IMR-90 (cell line): ENCODE data around the gene SDK1. TPM values are rescaled to one million over a fixed set of nuclear protein-coding genes. Genes with fewer than 3 reads are reported as not detected.

ENCODE experiments used
- ATAC-seq: fragments of 200-7000 bp; cut with Tn5 transposase; 2 replicates; pipeline ENCODE4 v1.9.1; 2020; ENCODE audit warnings: low read depth, mild to moderate bottlenecking, moderate library complexity
- BruUV-seq: library from RNA; stranded (reverse); fragments of 400-500 nt; replicated peaks from 2 replicates; lab custom pipeline; 2021; lab: Mats Ljungman, UMichigan
- CTCF ChIA-PET: fragments of 300-600 bp; formaldehyde crosslinking; extraction: SDS; loops from one replicate; lab custom pipeline; 2021; ENCODE audit warnings: antibody characterized with exemption; lab: Yijun Ruan, JAX
- POLR2A ChIA-PET: fragments of 300-600 bp; sonication (Branson Sonifier 250); formaldehyde crosslinking; loops from one replicate; lab custom pipeline; 2022; ENCODE audit warnings: antibody characterized with exemption; ENCODE audit not compliant: unreplicated experiment; lab: Charles Lee
- DNase-seq: peaks from one replicate; pipeline ENCODE4 v3.0.0; 2013
- H2AFZ ChIP-seq: replicated peaks from 2 replicates; pipeline ENCODE3; 2013; ENCODE audit warnings: low read length, mild to moderate bottlenecking; ENCODE audit not compliant: poor library complexity
- H2AK5ac ChIP-seq: 2 replicates; pipeline ENCODE4 v1.6.1; 2013; ENCODE audit warnings: low read depth, low read length, inconsistent platforms
- H2AK9ac ChIP-seq: replicated peaks from 2 replicates; pipeline ENCODE3; 2013; ENCODE audit warnings: mild to moderate bottlenecking, low read depth, low read length, moderate library complexity; ENCODE audit not compliant: poor library complexity
- H2BK120ac ChIP-seq: 2 replicates; pipeline ENCODE4 v1.6.1; 2013; ENCODE audit warnings: low read depth, low read length, inconsistent platforms
- H2BK15ac ChIP-seq: 3 replicates; pipeline ENCODE4 v1.6.1; 2013; ENCODE audit warnings: low read depth, low read length, inconsistent platforms
- H2BK20ac ChIP-seq: 2 replicates; pipeline ENCODE4 v1.6.1; 2013; ENCODE audit warnings: low read depth, mild to moderate bottlenecking, inconsistent platforms, low read length, moderate library complexity
- H2BK5ac ChIP-seq: 2 replicates; pipeline ENCODE4 v1.6.1; 2013; ENCODE audit warnings: mild to moderate bottlenecking, low read depth, low read length, inconsistent platforms; ENCODE audit not compliant: poor library complexity, severe bottlenecking
- H3K14ac ChIP-seq: replicated peaks from 2 replicates; pipeline ENCODE4 v1.6.1; 2013; ENCODE audit warnings: low read depth, low read length, inconsistent platforms
- H3K18ac ChIP-seq: 2 replicates; pipeline ENCODE4 v1.6.1; 2013; ENCODE audit warnings: low read depth, low read length, control low read depth
- H3K23ac ChIP-seq: 2 replicates; pipeline ENCODE4 v1.6.1; 2013; ENCODE audit warnings: low read depth, low read length, inconsistent platforms
- H3K27ac ChIP-seq: 2 replicates; pipeline ENCODE4 v1.5.1; 2013; ENCODE audit warnings: mild to moderate bottlenecking, control low read depth, low read length; ENCODE audit not compliant: insufficient read depth
- H3K27me3 ChIP-seq: 2 replicates; pipeline ENCODE4 v1.6.1; 2013; ENCODE audit warnings: low read length; ENCODE audit not compliant: control insufficient read depth, insufficient read depth
- H3K36me3 ChIP-seq: 2 replicates; pipeline ENCODE4 v1.6.1; 2013; ENCODE audit warnings: low read length, mixed read lengths; ENCODE audit not compliant: control insufficient read depth, insufficient read depth
- H3K4ac ChIP-seq: 2 replicates; pipeline ENCODE4 v1.6.1; 2013; ENCODE audit warnings: low read depth, low read length, inconsistent platforms
- H3K4me1 ChIP-seq: 2 replicates; pipeline ENCODE4 v1.6.1; 2013; ENCODE audit warnings: low read length, mixed read lengths; ENCODE audit not compliant: control insufficient read depth, insufficient read depth
- H3K4me2 ChIP-seq: 2 replicates; pipeline ENCODE4 v1.6.1; 2013; ENCODE audit warnings: low read depth, mild to moderate bottlenecking, control low read depth, low read length, moderate library complexity
- H3K4me3 ChIP-seq: 2 replicates; pipeline ENCODE4 v1.5.1; 2013; ENCODE audit warnings: low read depth, mild to moderate bottlenecking, control low read depth, low read length, moderate library complexity; ENCODE audit not compliant: insufficient read depth
- H3K56ac ChIP-seq: 2 replicates; pipeline ENCODE4 v1.6.1; 2013; ENCODE audit warnings: low read length, inconsistent platforms; ENCODE audit not compliant: insufficient read depth; ENCODE audit errors: extremely low read depth
- H3K79me1 ChIP-seq, 2 experiments: 2 replicates each; pipeline ENCODE4 v1.6.1; 2013; ENCODE audit warnings: low read length in 2 of 2, inconsistent platforms in 1 of 2, low read depth in 1 of 2
- H3K9ac ChIP-seq: 2 replicates; pipeline ENCODE4 v1.6.1; 2013; ENCODE audit warnings: low read depth, low read length, control low read depth
- H3K9me1 ChIP-seq: 2 replicates; pipeline ENCODE4 v1.6.1; 2013; ENCODE audit warnings: low read length, inconsistent platforms; ENCODE audit not compliant: insufficient read depth
- H3K9me3 ChIP-seq: 2 replicates; pipeline ENCODE4 v1.6.1; 2013; ENCODE audit warnings: low read length; ENCODE audit not compliant: control insufficient read depth, insufficient read depth
- H4K20me1 ChIP-seq: 2 replicates; pipeline ENCODE4 v1.6.1; 2013; ENCODE audit warnings: low read length, inconsistent platforms; ENCODE audit not compliant: insufficient read depth
- H4K5ac ChIP-seq: 2 replicates; pipeline ENCODE4 v1.6.1; 2013; ENCODE audit warnings: mild to moderate bottlenecking, low read depth, low read length, control low read depth
- H4K8ac ChIP-seq, 2 experiments: 2 replicates each; pipeline ENCODE4 v1.6.1; 2013; ENCODE audit warnings: low read depth in 2 of 2, low read length in 2 of 2, control low read depth in 1 of 2, inconsistent platforms in 1 of 2
- H4K91ac ChIP-seq: 2 replicates; pipeline ENCODE4 v1.6.1; 2013; ENCODE audit warnings: low read depth, low read length, inconsistent platforms; ENCODE audit not compliant: insufficient read depth
- FOS ChIP-seq: fragments of 150-350 bp; IDR thresholded peaks from 2 replicates; pipeline ENCODE4 v1.6.1; 2016; ENCODE audit warnings: low read depth, low read length
- RCOR1 ChIP-seq: IDR thresholded peaks from 2 replicates; pipeline ENCODE4 v1.6.1; 2012; ENCODE audit warnings: mild to moderate bottlenecking, low read length, improper control_type of control experiment; ENCODE audit not compliant: insufficient replicate concordance
- WGBS, 2 experiments: methylation state at CpG; one replicate each; pipeline versions ENCODE4 v1.1.5 to v1.1.7; 2013; ENCODE audit warnings: missing lambda C conversion rate in 2 of 2; ENCODE audit not compliant: insufficient read length in 1 of 2; ENCODE audit errors: extremely low coverage in 2 of 2; 5-methylcytosine and 5-hydroxymethylcytosine counted together
- dilution Hi-C: fragments of 300-500 bp; cut with HindIII; formaldehyde crosslinking; loops from one replicate; pipeline ENCODE4 v1.14.3; 2018; ENCODE audit warnings: low sequenced_read_pairs; ENCODE audit not compliant: unreplicated experiment
- in situ Hi-C: fragments of 300-500 bp; cut with MboI; formaldehyde crosslinking; loops from 3 replicates; pipeline ENCODE4 v1.14.3; 2019; ENCODE audit warnings: low sequenced_read_pairs, inconsistent platforms, mixed read lengths
- intact Hi-C: fragments of 100-400 bp; cut with micrococcal nuclease; formaldehyde crosslinking; loops from 2 replicates; pipeline ENCODE4 v1.10.0; 2022
- polyA plus RNA-seq, 3 experiments: library from polyadenylated mRNA; depleted of rRNA; stranded (reverse); fragments of >200 nt; gene quantifications; 2 replicates each; pipeline ENCODE4 v1.2.3, GENCODE V29; 2012; ENCODE audit warnings: low replicate concordance in 1 of 3
- total RNA-seq: library from RNA; depleted of rRNA; stranded (reverse); fragments of >200 nt; gene quantifications from 2 replicates; pipeline ENCODE4 v1.2.3, GENCODE V29; 2012

The SDK1 gene
- total and polyA plus RNA-seq, 2 of the 4 experiments (the other 2 are of a cell fraction) = 1.5 to 1.6 TPM

GRCh38 chr7:3370068-3370830, 69.2 kb downstream of the SDK1 start:
- no peaks in the 10 kb centered on the region for H3K79me1 ChIP-seq
- H3K14ac ChIP-seq = no peak overlapping the region
- intact Hi-C loops (no loop called here), in situ Hi-C loops (no loop called here), dilution Hi-C loops (no loop called here)
- ATAC-seq = no peak
- H4K91ac ChIP-seq = no peak overlapping the region
- no peak overlapping the region for H3K23ac ChIP-seq
- H3K36me3 ChIP-seq = no peaks in the 10 kb centered on the region
- H2AFZ ChIP-seq = no peak overlapping the region
- no peak overlapping the region for H3K56ac ChIP-seq
- H3K9ac ChIP-seq = no peak overlapping the region
- H2BK15ac ChIP-seq = no peak overlapping the region
- no peak overlapping the region for H4K8ac ChIP-seq
- ChIA-PET CTCF (no interaction called here), POLR2A (no interaction called here)
- no peak overlapping the region for H3K4me2 ChIP-seq
- H3K4me1 ChIP-seq = no peaks in the 10 kb centered on the region; the same call in 1 of the 2 replicates
- no peak overlapping the region for H4K5ac ChIP-seq
- 68% methylated on average over 5 of the region's 9 CpGs; no CpG with 5 or more reads in 1 of the 2 experiments for WGBS, 2 experiments
- H3K9me3 ChIP-seq = no peaks in the 10 kb centered on the region
- no peak for DNase-seq
- no peaks in the 10 kb centered on the region for H3K27me3 ChIP-seq
- no peak overlapping the region for H3K4ac ChIP-seq
- no peak overlapping the region for H2BK120ac ChIP-seq
- no peaks in the 10 kb centered on the region for H3K9me1 ChIP-seq
- H3K18ac ChIP-seq = no peak overlapping the region
- H2BK20ac ChIP-seq = no peak overlapping the region
- H3K4me3 ChIP-seq = no peak overlapping the region
- no peak overlapping the region for H2AK9ac ChIP-seq
- no peak overlapping the region for H2AK5ac ChIP-seq
- no peaks in the 10 kb centered on the region for H4K20me1 ChIP-seq
- BruUV-seq = no TSS peak
- H2BK5ac ChIP-seq = no peak overlapping the region
- TF ChIP-seq RCOR1 (no peak), FOS (no peak)
- H3K27ac ChIP-seq = no peak overlapping the region
